CD4-positive, alpha-beta memory T cell (primary cell): Measurements from ENCODE around the gene RAB34. TPM values are rescaled to one million over a fixed set of nuclear protein-coding genes. Genes with fewer than 3 reads are reported as not detected.

Experiments
- CTCF ChIA-PET: fragments of 350-600 bp; sonication (Branson Sonifier 250); formaldehyde crosslinking; loops from one replicate; lab custom pipeline; 2021; ENCODE audit warnings: inconsistent platforms; ENCODE audit not compliant: partially characterized antibody; lab: Charles Lee
- POLR2A ChIA-PET: fragments of 350-600 bp; sonication (Branson Sonifier 250); formaldehyde crosslinking; loops from one replicate; lab custom pipeline; 2021; ENCODE audit not compliant: partially characterized antibody; lab: Charles Lee
- DNase-seq, 5 donors: peaks; one replicate each; pipeline versions ENCODE4 v3.0.0 to v3.0.0-alpha.2; 2020 to 2022; ENCODE audit warnings: mixed read lengths in 1 of 5
- H3K27ac ChIP-seq: one replicate; pipeline ENCODE4 v1.7.0; 2013; ENCODE audit warnings: low read depth, low read length
- H3K27me3 ChIP-seq: 2 replicates; pipeline ENCODE4 v1.7.0; 2013; ENCODE audit warnings: mild to moderate bottlenecking, low read length, moderate library complexity; ENCODE audit not compliant: insufficient read depth
- H3K36me3 ChIP-seq: 2 replicates; pipeline ENCODE4 v1.7.0; 2013; ENCODE audit warnings: mild to moderate bottlenecking, low read length, moderate library complexity; ENCODE audit not compliant: insufficient read depth
- H3K4me1 ChIP-seq: 2 replicates; pipeline ENCODE4 v1.7.0; 2013; ENCODE audit warnings: mild to moderate bottlenecking, low read length, moderate library complexity; ENCODE audit not compliant: insufficient read depth
- H3K4me3 ChIP-seq, 2 donors: one replicate each; pipeline ENCODE4 v1.7.0; 2013; ENCODE audit warnings: low read length in 2 of 2, mild to moderate bottlenecking in 1 of 2
- H3K9me3 ChIP-seq, 2 donors: one replicate each; pipeline ENCODE4 v1.7.0; 2013; ENCODE audit warnings: low read length in 2 of 2, control low read depth in 1 of 2; ENCODE audit not compliant: control insufficient read depth in 1 of 2
- H3K27ac Mint-ChIP-seq, 7 donors: one replicate each; pipeline ENCODE4 v1.8.0; 2020 to 2021; ENCODE audit warnings: mixed read lengths in 7 of 7, mild to moderate bottlenecking in 6 of 7, inconsistent platforms in 3 of 7, moderate library complexity in 3 of 7
- H3K27me3 Mint-ChIP-seq, 2 donors: one replicate each; pipeline ENCODE4 v1.8.0; 2020 to 2021; ENCODE audit warnings: mixed read lengths in 2 of 2
- H3K36me3 Mint-ChIP-seq, 2 donors: one replicate each; pipeline ENCODE4 v1.8.0; 2020 to 2021; ENCODE audit warnings: mixed read lengths in 2 of 2, inconsistent platforms in 1 of 2, mild to moderate bottlenecking in 1 of 2
- H3K4me1 Mint-ChIP-seq, 4 donors: one replicate each; pipeline ENCODE4 v1.8.0; 2020 to 2021; ENCODE audit warnings: mixed read lengths in 4 of 4, mild to moderate bottlenecking in 1 of 4
- H3K4me3 Mint-ChIP-seq, 8 donors: one replicate each; pipeline ENCODE4 v1.8.0; 2020 to 2021; ENCODE audit warnings: mixed read lengths in 8 of 8, mild to moderate bottlenecking in 7 of 8, moderate library complexity in 6 of 8, inconsistent platforms in 3 of 8
- H3K9me3 Mint-ChIP-seq, 8 donors: one replicate each; pipeline ENCODE4 v1.8.0; 2020 to 2021; ENCODE audit warnings: mixed read lengths in 8 of 8, mild to moderate bottlenecking in 5 of 8, inconsistent platforms in 3 of 8, moderate library complexity in 1 of 8
- intact Hi-C: fragments of 100-400 bp; cut with micrococcal nuclease; formaldehyde crosslinking; loops from one replicate; pipeline ENCODE4 v1.15.1; 2023
- polyA plus RNA-seq, 2 donors: library from polyadenylated mRNA; unstranded; fragments of 300-500 nt; fragmentation: Illumina TruSeq; gene quantifications; one replicate each; pipeline ENCODE4 v1.2.3, GENCODE V29; 2021
- total RNA-seq, 2 experiments: library from RNA; stranded (reverse); gene quantifications; one replicate each; pipeline ENCODE4 v1.2.3, GENCODE V29; 2021

Gene RAB34
- total and polyA plus RNA-seq, 4 experiments from 2014 or later, result 3.0 to 8.7 (median 5.2) TPM

- Histone ChIP-seq H3K36me3 (peaks cover 92% of the 10 kb centered on the region), H3K4me3 (no peak overlapping the region), H3K27me3 (no peaks in the 10 kb centered on the region), H3K4me1 (no peaks in the 10 kb centered on the region), H3K9me3 (no peaks in the 10 kb centered on the region), H3K27ac (no peak overlapping the region)
- CTCF ChIA-PET, result no interaction called here
- H3K27me3 Mint-ChIP-seq, result no peaks in the 10 kb centered on the region
- no peaks in the 10 kb centered on the region for H3K9me3 Mint-ChIP-seq
- no peak overlapping the region for H3K27ac Mint-ChIP-seq
- peaks cover 68 to 91% of the 10 kb centered on the region in 2 donors for H3K36me3 Mint-ChIP-seq
- intact Hi-C loops, result no loop called here
- no peak for DNase-seq
- no peak overlapping the region for H3K4me3 Mint-ChIP-seq
- peaks cover 0 to 6% (median 0%) of the 10 kb centered on the region in 4 donors for H3K4me1 Mint-ChIP-seq
- POLR2A ChIA-PET, result no interaction called here
Measured at GRCh38 chr17:28685366-28685765, 32.3 kb downstream of the RAB34 start.

DNA sequence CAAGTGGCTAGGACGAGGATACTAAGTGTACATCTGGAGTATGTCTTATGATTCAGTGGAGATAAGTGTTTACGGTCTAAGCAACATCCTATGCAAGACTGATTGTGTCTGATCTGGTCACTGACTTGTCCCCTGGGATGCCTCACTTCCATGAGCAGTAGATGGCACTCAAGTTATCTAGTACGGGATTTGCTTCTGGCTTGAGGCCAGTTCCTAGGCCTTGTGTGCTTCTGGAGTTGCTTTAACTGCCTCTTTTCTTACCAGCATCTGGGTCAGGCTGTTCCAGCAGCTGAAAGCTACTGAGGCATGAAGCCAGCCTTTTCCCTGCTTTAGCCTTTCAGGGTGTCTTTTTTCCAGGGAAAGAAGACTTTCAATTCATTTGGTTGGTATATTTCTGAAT lies 32.7 kb downstream of the RAB34 start:
- H3K36me3 Mint-ChIP-seq, result peaks cover 64 to 88% of the 10 kb centered on the region in 2 donors
- no peaks in the 10 kb centered on the region for H3K27me3 Mint-ChIP-seq
- H3K4me3 ChIP-seq, result no peak overlapping the region
- intact Hi-C loops, result no loop called here
- DNase-seq, result no peak
- no peaks in the 10 kb centered on the region for H3K9me3 ChIP-seq
- no peaks in the 10 kb centered on the region for H3K4me1 ChIP-seq
- H3K36me3 ChIP-seq, result peaks cover 88% of the 10 kb centered on the region
- peak overlapping the region in 1 of 7 donors; percentile 49 for H3K27ac Mint-ChIP-seq
- H3K9me3 Mint-ChIP-seq, result no peaks in the 10 kb centered on the region
- ChIA-PET POLR2A (no interaction called here), CTCF (no interaction called here)
- no peak overlapping the region for H3K27ac ChIP-seq
- no peak overlapping the region for H3K4me3 Mint-ChIP-seq
- H3K27me3 ChIP-seq, result no peaks in the 10 kb centered on the region
- H3K4me1 Mint-ChIP-seq, result peaks cover 0 to 6% (median 0%) of the 10 kb centered on the region in 4 donors

DNA sequence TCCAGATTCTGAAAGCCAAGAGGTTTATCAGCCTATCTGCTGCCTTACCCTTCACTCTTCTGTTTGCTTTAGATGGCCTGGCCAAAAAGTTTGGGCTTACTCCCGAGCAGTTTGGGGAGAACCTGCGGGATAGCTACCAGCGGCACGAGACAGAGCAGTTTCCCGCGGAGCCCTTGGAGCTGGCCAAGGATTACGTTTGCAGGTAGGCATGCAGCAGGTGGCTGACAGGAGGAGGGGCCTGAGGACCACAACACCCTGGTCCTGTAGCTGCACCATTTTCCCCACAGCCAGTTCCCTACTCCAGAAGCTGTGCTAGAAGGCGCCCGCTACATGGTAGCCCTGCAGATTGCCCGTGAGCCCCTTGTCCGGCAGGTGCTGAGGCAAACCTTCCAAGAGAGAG lies 35.0 kb downstream of the RAB34 start:
- POLR2A ChIA-PET, result no interaction called here

GRCh38 chr17:28675980-28676379 lies 41.7 kb downstream of the RAB34 start:
- Histone ChIP-seq H3K27me3 (no peaks in the 10 kb centered on the region), H3K36me3 (peaks cover 79% of the 10 kb centered on the region), H3K9me3 (no peaks in the 10 kb centered on the region), H3K4me1 (no peaks in the 10 kb centered on the region), H3K4me3 (no peak overlapping the region), H3K27ac (no peak overlapping the region)
- H3K9me3 Mint-ChIP-seq, result no peaks in the 10 kb centered on the region
- ChIA-PET POLR2A (interaction anchor here (1.3 kb wide), 1 partner anchor 14 kb away, joined by 8 read pairs; the partner anchor contains the start of genes SDF2 and SUPT6H), CTCF (interaction anchor here (1.5 to 3.0 kb wide), 2 partner anchors 27 to 29 kb away, joined by 6 to 9 read pairs; no protein-coding TSS in a partner anchor)
- H3K36me3 Mint-ChIP-seq, result peaks cover 58 to 85% of the 10 kb centered on the region in 2 donors
- H3K4me3 Mint-ChIP-seq, result no peak overlapping the region
- DNase-seq, result peak in 1 of 5 donors; percentile 8
- H3K27ac Mint-ChIP-seq, result peak overlapping the region in 3 of 7 donors; percentile 11 to 29 (median 26)
- no peaks in the 10 kb centered on the region for H3K27me3 Mint-ChIP-seq
- no peaks in the 10 kb centered on the region for H3K4me1 Mint-ChIP-seq
- intact Hi-C loops, result no loop called here

More for the DNA sequence above, 35.0 kb downstream of the RAB34 start:
- Histone ChIP-seq H3K9me3 (no peaks in the 10 kb centered on the region), H3K4me3 (no peak overlapping the region), H3K36me3 (peaks cover 81% of the 10 kb centered on the region), H3K4me1 (no peaks in the 10 kb centered on the region), H3K27me3 (no peaks in the 10 kb centered on the region), H3K27ac (no peak overlapping the region)
- Mint-ChIP-seq H3K4me1 (peaks cover 0 to 6% (median 0%) of the 10 kb centered on the region in 4 donors), H3K36me3 (peaks cover 53 to 82% of the 10 kb centered on the region in 2 donors), H3K9me3 (no peaks in the 10 kb centered on the region), H3K27me3 (no peaks in the 10 kb centered on the region), H3K4me3 (no peak overlapping the region), H3K27ac (no peak overlapping the region)
- CTCF ChIA-PET, result no interaction called here
- intact Hi-C loops, result no loop called here
- DNase-seq, result no peak

- H3K4me3 Mint-ChIP-seq, result no peak overlapping the region
- peaks cover 60 to 85% of the 10 kb centered on the region in 2 donors for H3K36me3 Mint-ChIP-seq
- Histone ChIP-seq H3K4me3 (no peak overlapping the region), H3K27me3 (no peaks in the 10 kb centered on the region), H3K36me3 (peaks cover 78% of the 10 kb centered on the region), H3K4me1 (no peaks in the 10 kb centered on the region), H3K27ac (no peak overlapping the region), H3K9me3 (no peaks in the 10 kb centered on the region)
- no peaks in the 10 kb centered on the region for H3K27me3 Mint-ChIP-seq
- POLR2A ChIA-PET, result interaction anchor here (1.3 kb wide), 1 partner anchor 13 kb away, joined by 8 read pairs; the partner anchor contains the start of genes SDF2 and SUPT6H
- H3K27ac Mint-ChIP-seq, result no peak overlapping the region
- intact Hi-C loops, result no loop called here
- no peak for DNase-seq
- CTCF ChIA-PET, result interaction anchor here (0.7 to 3.0 kb wide), 3 partner anchors 27 to 128 kb away, joined by 3 to 9 read pairs (median 6); no protein-coding TSS in a partner anchor
- no peaks in the 10 kb centered on the region for H3K4me1 Mint-ChIP-seq
- no peaks in the 10 kb centered on the region for H3K9me3 Mint-ChIP-seq
Measured at GRCh38 chr17:28675490-28675889, 42.2 kb downstream of the RAB34 start.

GRCh38 chr17:28669918-28670317 lies 47.8 kb downstream of the RAB34 start:
- Histone ChIP-seq H3K4me1 (peaks cover 23% of the 10 kb centered on the region), H3K27ac (no peak overlapping the region), H3K9me3 (no peaks in the 10 kb centered on the region), H3K36me3 (peaks cover 53% of the 10 kb centered on the region), H3K27me3 (no peaks in the 10 kb centered on the region), H3K4me3 (no peak overlapping the region)
- POLR2A ChIA-PET, result no interaction called here
- peaks cover 34 to 69% of the 10 kb centered on the region in 2 donors for H3K36me3 Mint-ChIP-seq
- no peaks in the 10 kb centered on the region for H3K9me3 Mint-ChIP-seq
- no peak overlapping the region for H3K4me3 Mint-ChIP-seq
- intact Hi-C loops, result no loop called here
- CTCF ChIA-PET, result no interaction called here
- H3K4me1 Mint-ChIP-seq, result peaks cover 19 to 28% (median 21%) of the 10 kb centered on the region in 4 donors
- DNase-seq, result no peak
- H3K27ac Mint-ChIP-seq, result no peak overlapping the region
- H3K27me3 Mint-ChIP-seq, result no peaks in the 10 kb centered on the region

- H3K36me3 Mint-ChIP-seq, result peaks cover 14 to 54% of the 10 kb centered on the region in 2 donors
- peaks cover 42% of the 10 kb centered on the region for H3K4me1 ChIP-seq
- DNase-seq, result no peak
- H3K4me1 Mint-ChIP-seq, result peaks cover 35 to 48% (median 40%) of the 10 kb centered on the region in 4 donors
- no peak overlapping the region for H3K27ac ChIP-seq
- ChIA-PET CTCF (interaction anchor here (1.8 kb wide), 1 partner anchor 21 kb away, joined by 5 read pairs; no protein-coding TSS in a partner anchor), POLR2A (no interaction called here)
- H3K4me3 ChIP-seq, result no peak overlapping the region
- H3K9me3 ChIP-seq, result no peaks in the 10 kb centered on the region
- no peaks in the 10 kb centered on the region for H3K27me3 ChIP-seq
- H3K4me3 Mint-ChIP-seq, result no peak overlapping the region
- H3K27ac Mint-ChIP-seq, result peak overlapping the region in 2 of 7 donors; percentile 20 to 70
- H3K36me3 ChIP-seq, result peaks cover 33% of the 10 kb centered on the region
- no peaks in the 10 kb centered on the region for H3K27me3 Mint-ChIP-seq
- intact Hi-C loops, result no loop called here
- H3K9me3 Mint-ChIP-seq, result no peaks in the 10 kb centered on the region
Measured at GRCh38 chr17:28667870-28668269, 49.8 kb downstream of the RAB34 start.
